Dedifferentiated amniotic fluid mesenchymal stem cell (primary cell): Measurements from ENCODE around the gene PPM1D.
"Not testable (repeated sequence)": the region's sequence is repeated elsewhere in the genome, so short reads cannot be mapped to it uniquely, and the experiment has no call there.

Experiments
- DNase-seq: peaks from one replicate; pipeline ENCODE4 v3.0.0-alpha.2; 2016; ENCODE audit errors: extremely low spot score

Gene PPM1D

GRCh38 chr17:60593441-60594036 lies 6.5 kb upstream of the PPM1D start:
- not testable (repeated sequence) for DNase-seq

DNA sequence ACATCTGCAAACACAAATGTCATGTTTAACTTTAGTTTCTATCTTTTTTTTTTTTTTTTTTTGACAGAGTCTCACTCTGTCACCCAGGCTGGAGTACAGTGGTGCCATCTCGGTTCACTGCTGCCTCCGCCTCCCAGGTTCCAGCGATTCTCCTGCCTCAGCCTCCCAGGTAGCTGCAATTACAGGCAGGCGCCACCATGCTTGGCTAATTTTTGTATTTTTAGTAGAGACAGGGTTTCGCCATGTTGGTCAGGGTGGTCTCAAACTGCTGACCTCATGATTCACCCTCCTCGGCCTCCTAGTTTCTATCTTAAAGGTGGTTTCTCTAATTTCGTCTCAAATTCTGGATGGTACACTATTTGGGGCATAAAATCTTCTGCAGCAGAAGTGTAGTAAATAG lies 5.8 kb upstream of the PPM1D start:
- not testable (repeated sequence) for DNase-seq

DNA sequence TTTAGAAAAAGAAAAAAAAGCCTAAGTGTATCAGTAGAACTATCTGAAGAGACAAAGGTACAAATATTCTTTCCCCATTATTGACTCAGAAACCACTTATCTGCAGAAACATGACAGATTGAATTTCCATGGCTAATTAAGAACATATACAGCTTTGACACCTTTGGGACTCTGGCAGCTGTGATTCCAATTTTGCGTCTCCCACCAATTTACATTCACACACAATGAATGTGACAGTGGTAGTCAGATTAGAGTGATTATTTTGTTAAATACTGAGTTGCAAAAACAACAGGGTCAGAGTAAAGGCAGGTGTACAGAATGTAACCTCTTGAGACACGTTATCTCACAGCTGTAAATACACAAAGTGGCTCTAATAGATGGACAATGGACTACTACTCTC lies 5.3 kb upstream of the PPM1D start:
- no peak for DNase-seq

DNA sequence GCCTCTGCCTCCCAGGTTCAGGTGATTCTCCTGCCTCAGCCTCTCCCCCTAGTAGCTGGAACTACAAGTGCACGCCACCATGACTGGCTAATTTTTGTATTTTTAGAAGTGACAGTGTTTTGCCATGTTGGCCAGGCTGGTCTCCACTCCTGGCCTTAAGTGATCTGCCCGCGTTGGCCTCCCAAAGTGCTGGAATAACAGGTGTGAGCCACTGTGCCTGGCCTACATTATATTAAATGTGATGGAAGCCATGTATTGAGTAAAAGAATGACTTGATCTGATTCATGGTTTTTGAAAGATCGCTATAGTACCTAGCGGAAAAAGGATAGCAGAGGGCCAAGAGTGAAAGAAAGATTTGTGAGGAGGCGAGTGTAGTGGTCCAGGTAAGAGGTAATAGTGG lies 2.7 kb upstream of the PPM1D start:
- DNase-seq = no peak

- DNase-seq = no peak
Measured at GRCh38 chr17:60598001-60598736, 1.8 kb upstream of the PPM1D start.

DNA sequence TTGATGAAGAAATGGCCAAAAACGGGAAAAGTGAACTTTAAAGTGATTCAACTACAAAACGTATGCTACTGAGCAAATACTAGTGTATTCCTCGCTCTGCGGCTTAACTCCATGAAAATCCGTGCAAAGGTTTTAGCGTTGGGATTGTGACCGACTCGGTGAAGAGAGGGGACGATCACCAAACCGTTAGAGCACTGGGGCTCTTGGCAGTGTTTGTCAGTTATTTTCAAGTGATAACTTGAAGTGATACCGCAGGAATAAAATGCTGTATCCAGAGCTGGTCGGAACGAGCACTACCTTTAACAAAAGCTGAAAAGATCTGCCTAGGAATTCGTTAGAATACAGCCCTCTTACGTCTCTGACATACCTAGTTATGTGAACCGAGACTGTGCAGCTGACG lies 773 bp upstream of the PPM1D start:
- no peak for DNase-seq

- peak; percentile 95 for DNase-seq
Measured at GRCh38 chr17:60600490-60601446, 775 bp downstream of the PPM1D start.

GRCh38 chr17:60601447-60602384 lies 1.7 kb downstream of the PPM1D start:
- peak; percentile 84 for DNase-seq

- DNase-seq = no peak
Measured at GRCh38 chr17:60602385-60602742, 2.4 kb downstream of the PPM1D start.

DNA sequence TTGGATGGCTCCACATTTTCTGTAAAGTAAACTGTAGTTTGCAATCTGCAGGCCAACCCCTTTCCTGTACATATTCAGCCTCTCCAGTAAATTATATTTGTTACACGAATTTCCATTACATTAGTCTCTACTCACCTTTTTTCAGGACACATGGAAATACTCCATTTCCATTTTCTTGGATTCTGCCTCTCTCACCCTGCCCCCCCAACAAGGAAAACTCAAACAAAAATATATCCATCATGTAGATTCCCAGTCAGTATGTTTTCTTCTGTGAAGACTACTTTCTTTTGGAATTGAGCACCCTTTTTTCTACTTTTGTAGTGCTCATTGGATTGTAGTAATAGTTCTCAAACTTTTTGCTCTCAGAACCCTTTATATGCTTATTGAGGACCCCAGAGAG lies 2.9 kb downstream of the PPM1D start:
- DNase-seq = no peak

- not testable (repeated sequence) for DNase-seq
Measured at GRCh38 chr17:60603477-60603876, 3.5 kb downstream of the PPM1D start.

DNA sequence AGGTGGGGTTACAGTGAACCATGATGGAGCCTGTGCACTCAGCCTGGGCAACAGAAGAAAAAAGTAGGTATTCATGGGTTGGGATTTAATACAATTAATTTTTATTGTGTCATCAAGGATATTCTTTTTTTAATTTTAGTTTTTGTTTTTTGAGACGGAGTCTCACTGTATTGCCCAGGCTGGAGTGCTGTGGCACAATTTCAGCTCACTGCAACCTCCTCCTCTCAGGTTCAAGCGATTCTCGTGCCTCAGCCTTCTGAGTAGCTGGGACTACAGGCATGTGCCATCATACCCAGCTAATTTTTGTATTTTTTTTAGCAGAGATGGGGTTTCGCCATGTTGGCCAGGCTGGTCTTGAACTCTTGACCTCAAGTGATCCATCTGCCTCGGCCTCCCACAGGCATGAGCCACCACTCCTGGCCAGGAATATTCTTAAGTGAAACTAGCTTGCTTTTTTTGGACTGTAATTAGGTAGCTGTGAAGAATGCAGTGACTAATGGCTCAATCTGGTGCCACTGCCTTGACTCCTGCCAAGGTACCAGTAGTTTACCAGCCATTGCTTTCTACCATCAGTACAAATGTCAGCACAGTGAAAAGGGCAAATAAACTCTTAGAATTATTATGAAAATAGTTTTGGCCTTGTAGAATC lies 4.8 kb downstream of the PPM1D start:
- DNase-seq = no peak

DNA sequence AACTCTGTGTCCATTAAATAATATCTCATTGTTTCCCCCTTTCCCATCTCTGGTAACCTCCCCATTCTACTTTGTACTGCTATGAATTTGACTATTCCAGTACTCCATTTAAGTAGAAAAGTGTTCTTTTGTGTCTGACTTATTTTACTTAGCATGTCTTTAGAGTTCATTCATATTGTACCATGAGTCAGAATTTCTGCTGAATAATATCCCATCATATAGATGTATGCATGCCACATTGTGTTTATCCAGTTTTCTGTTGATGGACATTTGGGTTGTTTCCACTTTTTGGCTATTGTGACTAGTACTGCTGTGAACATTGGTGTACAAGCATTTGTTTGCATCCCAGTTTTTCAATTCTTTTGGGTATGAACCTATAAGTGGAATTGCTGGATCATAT lies 6.0 kb downstream of the PPM1D start:
- DNase-seq = no peak

DNA sequence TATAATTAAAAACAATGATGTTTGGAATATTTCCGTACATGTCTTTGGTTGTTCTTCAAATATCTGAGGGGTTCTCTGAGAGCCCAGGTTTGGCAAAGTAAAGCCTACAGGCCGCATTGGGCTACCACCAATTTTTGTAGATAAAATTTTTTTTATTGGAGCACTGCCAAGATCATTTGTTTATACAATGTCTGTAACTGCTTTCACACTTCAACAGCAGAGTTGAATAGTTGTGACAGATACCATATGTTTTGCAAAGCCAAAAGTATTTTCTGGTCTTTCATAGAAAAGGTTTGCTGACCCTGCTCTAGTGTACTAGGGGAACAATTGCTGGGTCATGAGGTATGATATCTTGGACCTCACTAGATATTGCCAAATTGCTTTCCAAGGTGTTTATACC lies 10.5 kb downstream of the PPM1D start:
- DNase-seq = no peak

DNA sequence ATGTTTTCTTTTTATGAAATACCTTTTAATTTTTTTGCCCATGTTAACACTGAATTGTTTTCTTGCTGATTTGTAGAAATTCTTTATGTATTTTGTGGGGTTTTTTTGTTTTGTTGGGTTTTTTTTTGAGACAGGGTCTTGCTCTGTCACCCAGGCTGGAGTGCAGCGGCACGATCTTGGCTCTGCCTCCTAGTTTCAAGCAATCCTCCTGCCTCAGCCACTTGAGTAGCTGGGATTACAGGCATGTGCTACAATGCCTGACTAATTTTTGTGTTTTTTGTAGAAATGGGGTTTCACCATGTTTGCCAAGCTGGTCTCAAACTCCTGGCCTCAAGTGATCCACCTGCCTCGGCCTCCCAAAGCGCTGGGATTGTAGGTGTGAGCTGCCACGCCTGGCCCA lies 11.3 kb downstream of the PPM1D start:
- DNase-seq = not testable (repeated sequence)

DNA sequence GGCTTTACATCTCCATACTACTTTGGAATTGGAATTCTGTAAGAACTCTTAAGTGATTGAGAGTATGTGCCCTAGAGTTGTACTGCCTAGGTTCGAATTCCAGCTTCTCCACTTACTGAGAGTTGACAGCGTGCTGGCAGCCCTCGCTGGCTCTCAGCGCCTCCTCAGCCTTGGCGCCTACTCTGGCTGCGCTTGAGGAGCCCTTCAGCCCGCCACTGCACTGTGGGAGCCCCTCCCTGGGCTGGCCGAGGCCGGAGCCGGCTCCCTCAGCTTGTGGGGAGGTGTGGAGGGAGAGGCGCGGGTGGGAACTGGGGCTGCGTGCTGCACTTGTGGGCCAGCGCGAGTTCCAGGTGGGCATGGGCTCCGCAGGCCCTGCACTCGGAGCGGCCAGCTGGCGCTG lies 13.3 kb downstream of the PPM1D start:
- no peak for DNase-seq

GRCh38 chr17:60613796-60614195 lies 13.8 kb downstream of the PPM1D start:
- not testable (repeated sequence) for DNase-seq

- DNase-seq = not testable (repeated sequence)
Measured at GRCh38 chr17:60614247-60614646, 14.3 kb downstream of the PPM1D start.

GRCh38 chr17:60615108-60615507 lies 15.1 kb downstream of the PPM1D start:
- no peak for DNase-seq

GRCh38 chr17:60615840-60616239 lies 15.8 kb downstream of the PPM1D start:
- DNase-seq = no peak

DNA sequence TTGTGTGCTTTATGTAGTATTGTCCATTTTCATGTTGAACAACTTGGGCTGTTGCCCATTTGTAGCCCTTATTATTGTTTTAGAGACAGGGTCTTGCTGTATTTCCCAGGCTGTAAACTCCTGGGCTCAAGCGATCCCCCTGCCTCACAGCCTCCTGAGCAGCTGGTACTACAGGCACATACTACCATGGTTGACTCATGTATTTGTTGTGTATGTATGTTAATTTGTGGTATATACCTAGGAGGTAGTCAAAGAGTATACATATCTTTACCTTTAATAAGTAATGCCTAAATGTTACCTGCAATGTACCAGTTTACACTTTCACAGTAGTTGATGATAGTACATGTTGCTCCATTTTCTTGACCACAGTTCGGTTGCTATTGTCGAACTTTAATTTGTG lies 18.1 kb downstream of the PPM1D start:
- no peak for DNase-seq
